HepG2 (cell line): Measurements from ENCODE around the gene ASPRV1. TPM values are rescaled to one million over a fixed set of nuclear protein-coding genes. Genes with fewer than 3 reads are reported as not detected.
A peak's percentile ranks its signal among the peaks of the same experiment; 100 is the strongest.

Source experiments
- CTCF ChIP-seq: sonication (generic); formaldehyde crosslinking; IDR thresholded peaks from 2 replicates; pipeline ENCODE4 v1.5.0; 2020; ENCODE audit warnings: mild to moderate bottlenecking, missing genetic modification reagents, moderate library complexity
- DR1 ChIP-seq: sonication (generic); formaldehyde crosslinking; IDR thresholded peaks from 2 replicates; pipeline ENCODE4 v1.8.0; 2021; ENCODE audit warnings: mild to moderate bottlenecking, missing genetic modification reagents, inconsistent platforms
- MAZ ChIP-seq, 2 experiments: sonication (generic) in 1 of 2; formaldehyde crosslinking in 1 of 2; IDR thresholded peaks; 2 replicates each; pipeline versions ENCODE4 v1.5.0 to v1.6.1; 2012 to 2020; ENCODE audit warnings: low read depth in 2 of 2, mild to moderate bottlenecking in 2 of 2, borderline replicate concordance in 1 of 2, improper control_type of control experiment in 1 of 2, low read length in 1 of 2, missing genetic modification reagents in 1 of 2, moderate library complexity in 1 of 2
- ZHX1 ChIP-seq: sonication (generic); formaldehyde crosslinking; IDR thresholded peaks from 2 replicates; pipeline ENCODE4 v1.8.1; 2022; ENCODE audit warnings: low read depth, mild to moderate bottlenecking, missing genetic modification reagents
- ZNF329 ChIP-seq: sonication (generic); formaldehyde crosslinking; IDR thresholded peaks from 2 replicates; pipeline ENCODE4 v1.9.0; 2021; ENCODE audit warnings: low read depth, mild to moderate bottlenecking, missing genetic modification reagents
- ZNF552 ChIP-seq: sonication (generic); formaldehyde crosslinking; IDR thresholded peaks from 2 replicates; pipeline ENCODE4 v1.9.0; 2022; ENCODE audit warnings: missing genetic modification reagents, mild to moderate bottlenecking, borderline replicate concordance
- ZNF574 ChIP-seq: sonication (generic); formaldehyde crosslinking; IDR thresholded peaks from 2 replicates; pipeline ENCODE4 v1.4.0; 2020; ENCODE audit warnings: missing genetic modification reagents
- ZNF614 ChIP-seq: IDR thresholded peaks from 2 replicates; pipeline ENCODE4 v1.6.1; 2018; ENCODE audit warnings: missing biosample characterization, missing genetic modification reagents, inconsistent platforms, borderline replicate concordance
- ZNF776 ChIP-seq: sonication (generic); formaldehyde crosslinking; IDR thresholded peaks from 2 replicates; pipeline ENCODE4 v1.4.0; 2020; ENCODE audit warnings: mild to moderate bottlenecking, missing genetic modification reagents
- polyA plus RNA-seq, 8 experiments: library from polyadenylated mRNA; depleted of rRNA in 3 of 8; stranded (reverse) in 7 of 8; unstranded in 1 of 8; fragments of >200 nt; fragmentation: Illumina TruSeq in 4 of 8; extraction: Trizol in 4 of 8; gene quantifications; 2 replicates each; pipeline versions ENCODE4 v1.2.1 to v1.2.3, GENCODE V29; 2011 to 2016; ENCODE audit warnings: low read depth in 4 of 8, missing spikeins in 1 of 8, mixed read lengths in 1 of 8; ENCODE audit not compliant: insufficient read depth in 1 of 8
- total RNA-seq, 5 experiments: library from RNA; depleted of rRNA; stranded (reverse); fragments of >200 nt; fragmentation: Illumina TruSeq; extraction: Trizol; gene quantifications; 2 replicates each; pipeline ENCODE4 v1.2.3, GENCODE V29; 2016; ENCODE audit warnings: low read depth in 1 of 5
- TF ChIP-seq, protein P1 (sequence below): sonication (generic); formaldehyde crosslinking; IDR thresholded peaks from 2 replicates; pipeline ENCODE4 v1.5.0; 2020; ENCODE audit warnings: missing genetic modification reagents
- TF ChIP-seq, protein P2 (sequence below): sonication (generic); formaldehyde crosslinking; IDR thresholded peaks from 2 replicates; pipeline ENCODE4 v1.5.0; 2020; ENCODE audit warnings: missing genetic modification reagents, mild to moderate bottlenecking, borderline replicate concordance
- TF ChIP-seq, protein P3 (sequence below): fragments of 450-650 bp; IDR thresholded peaks from 2 replicates; pipeline ENCODE4 v1.6.1; 2016

Gene ASPRV1
- total and polyA plus RNA-seq, 2 of the 13 experiments (the other 11 are each of a cell fraction or from before 2014, with no cell fraction given), result 0.40 to 0.48 TPM

- TF ChIP-seq CTCF (CRISPR knock-in tag) (peak; percentile 6; the same call in 1 of the 2 replicates), ZNF574 (CRISPR knock-in tag) (no peak), ZNF614 (CRISPR knock-in tag) (0 out of 2 replicates have a peak, but pooled peaks have one; percentile 20), ZNF329 (no peak), MAZ (IDR thresholded peaks at IDR 0.05; ENCODE audit: borderline replicate concordance, low read depth, low read length) (no peak), MAZ (CRISPR knock-in tag; IDR thresholded peaks at IDR 0.05; ENCODE audit: low read depth) (peak; percentile 7; the same call in 1 of the 2 replicates), DR1 (CRISPR knock-in tag) (peak; percentile 95), ZNF552 (CRISPR knock-in tag) (no peak), ZHX1 (CRISPR knock-in tag) (no peak), ZNF776 (peak; percentile 65; the same call in 1 of the 2 replicates)
- TF ChIP-seq, protein P1, sequence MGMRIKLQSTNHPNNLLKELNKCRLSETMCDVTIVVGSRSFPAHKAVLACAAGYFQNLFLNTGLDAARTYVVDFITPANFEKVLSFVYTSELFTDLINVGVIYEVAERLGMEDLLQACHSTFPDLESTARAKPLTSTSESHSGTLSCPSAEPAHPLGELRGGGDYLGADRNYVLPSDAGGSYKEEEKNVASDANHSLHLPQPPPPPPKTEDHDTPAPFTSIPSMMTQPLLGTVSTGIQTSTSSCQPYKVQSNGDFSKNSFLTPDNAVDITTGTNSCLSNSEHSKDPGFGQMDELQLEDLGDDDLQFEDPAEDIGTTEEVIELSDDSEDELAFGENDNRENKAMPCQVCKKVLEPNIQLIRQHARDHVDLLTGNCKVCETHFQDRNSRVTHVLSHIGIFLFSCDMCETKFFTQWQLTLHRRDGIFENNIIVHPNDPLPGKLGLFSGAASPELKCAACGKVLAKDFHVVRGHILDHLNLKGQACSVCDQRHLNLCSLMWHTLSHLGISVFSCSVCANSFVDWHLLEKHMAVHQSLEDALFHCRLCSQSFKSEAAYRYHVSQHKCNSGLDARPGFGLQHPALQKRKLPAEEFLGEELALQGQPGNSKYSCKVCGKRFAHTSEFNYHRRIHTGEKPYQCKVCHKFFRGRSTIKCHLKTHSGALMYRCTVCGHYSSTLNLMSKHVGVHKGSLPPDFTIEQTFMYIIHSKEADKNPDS, result no peak
- TF ChIP-seq, protein P2, sequence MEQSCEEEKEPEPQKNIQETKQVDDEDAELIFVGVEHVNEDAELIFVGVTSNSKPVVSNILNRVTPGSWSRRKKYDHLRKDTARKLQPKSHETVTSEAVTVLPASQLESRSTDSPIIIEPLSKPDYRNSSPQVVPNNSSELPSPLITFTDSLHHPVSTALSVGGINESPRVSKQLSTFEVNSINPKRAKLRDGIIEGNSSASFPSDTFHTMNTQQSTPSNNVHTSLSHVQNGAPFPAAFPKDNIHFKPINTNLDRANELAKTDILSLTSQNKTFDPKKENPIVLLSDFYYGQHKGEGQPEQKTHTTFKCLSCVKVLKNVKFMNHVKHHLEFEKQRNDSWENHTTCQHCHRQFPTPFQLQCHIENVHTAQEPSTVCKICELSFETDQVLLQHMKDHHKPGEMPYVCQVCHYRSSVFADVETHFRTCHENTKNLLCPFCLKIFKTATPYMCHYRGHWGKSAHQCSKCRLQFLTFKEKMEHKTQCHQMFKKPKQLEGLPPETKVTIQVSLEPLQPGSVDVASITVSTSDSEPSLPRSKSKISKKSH (CRISPR knock-in tag), result 0 out of 2 replicates have a peak, but pooled peaks have one; percentile 19
- TF ChIP-seq, protein P3, sequence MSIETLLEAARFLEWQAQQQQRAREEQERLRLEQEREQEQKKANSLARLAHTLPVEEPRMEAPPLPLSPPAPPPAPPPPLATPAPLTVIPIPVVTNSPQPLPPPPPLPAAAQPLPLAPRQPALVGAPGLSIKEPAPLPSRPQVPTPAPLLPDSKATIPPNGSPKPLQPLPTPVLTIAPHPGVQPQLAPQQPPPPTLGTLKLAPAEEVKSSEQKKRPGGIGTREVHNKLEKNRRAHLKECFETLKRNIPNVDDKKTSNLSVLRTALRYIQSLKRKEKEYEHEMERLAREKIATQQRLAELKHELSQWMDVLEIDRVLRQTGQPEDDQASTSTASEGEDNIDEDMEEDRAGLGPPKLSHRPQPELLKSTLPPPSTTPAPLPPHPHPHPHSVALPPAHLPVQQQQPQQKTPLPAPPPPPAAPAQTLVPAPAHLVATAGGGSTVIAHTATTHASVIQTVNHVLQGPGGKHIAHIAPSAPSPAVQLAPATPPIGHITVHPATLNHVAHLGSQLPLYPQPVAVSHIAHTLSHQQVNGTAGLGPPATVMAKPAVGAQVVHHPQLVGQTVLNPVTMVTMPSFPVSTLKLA, result no peak; the same call in 1 of the 2 replicates
Observed at GRCh38 chr2:69914950-69915945, 46.2 kb downstream of the ASPRV1 start, which contains the start of gene MXD1 (continued).
